Parathyroid adenoma (tissue), 2 donors: ENCODE data around the gene ANGPTL2.

Source experiments
- H2AFZ ChIP-seq: fragments of 300-600 bp; sonication (generic); one replicate; pipeline ENCODE4 v1.7.0; 2017; ENCODE audit warnings: antibody characterized with exemption, mild to moderate bottlenecking
- H3K27ac ChIP-seq: fragments of 300-600 bp; sonication (generic); one replicate; pipeline ENCODE4 v1.7.0; 2017
- H3K27me3 ChIP-seq: fragments of 300-600 bp; sonication (generic); one replicate; pipeline ENCODE4 v1.7.0; 2017; ENCODE audit warnings: low read length; ENCODE audit not compliant: control insufficient read depth, insufficient read depth
- H3K36me3 ChIP-seq: fragments of 300-600 bp; sonication (generic); one replicate; pipeline ENCODE4 v1.7.0; 2017; ENCODE audit warnings: low read length; ENCODE audit not compliant: control insufficient read depth, insufficient read depth
- H3K4me1 ChIP-seq: fragments of 300-600 bp; sonication (generic); one replicate; pipeline ENCODE4 v1.7.0; 2017; ENCODE audit warnings: control low read depth
- H3K4me2 ChIP-seq: fragments of 300-600 bp; sonication (generic); one replicate; pipeline ENCODE4 v1.7.0; 2017; ENCODE audit warnings: low read length
- H3K4me3 ChIP-seq: fragments of 300-600 bp; sonication (generic); one replicate; pipeline ENCODE4 v1.7.0; 2017; ENCODE audit warnings: low read depth, low read length
- H3K79me2 ChIP-seq: fragments of 300-600 bp; sonication (generic); one replicate; pipeline ENCODE4 v1.7.0; 2017; ENCODE audit warnings: control low read depth
- H3K9ac ChIP-seq: fragments of 300-600 bp; sonication (generic); one replicate; pipeline ENCODE4 v1.7.0; 2017; ENCODE audit warnings: mild to moderate bottlenecking
- H3K9me3 ChIP-seq: fragments of 300-600 bp; sonication (generic); one replicate; pipeline ENCODE4 v1.7.0; 2017; ENCODE audit warnings: low read length; ENCODE audit not compliant: control insufficient read depth
- TF ChIP-seq, protein P1 (sequence below): fragments of 300-600 bp; sonication (generic); IDR thresholded peaks from one replicate; pipeline ENCODE4 v1.7.0; 2017; ENCODE audit warnings: antibody characterized with exemption, mild to moderate bottlenecking
- donor health status: primary hyperparathyroidism.

Gene ANGPTL2

DNA sequence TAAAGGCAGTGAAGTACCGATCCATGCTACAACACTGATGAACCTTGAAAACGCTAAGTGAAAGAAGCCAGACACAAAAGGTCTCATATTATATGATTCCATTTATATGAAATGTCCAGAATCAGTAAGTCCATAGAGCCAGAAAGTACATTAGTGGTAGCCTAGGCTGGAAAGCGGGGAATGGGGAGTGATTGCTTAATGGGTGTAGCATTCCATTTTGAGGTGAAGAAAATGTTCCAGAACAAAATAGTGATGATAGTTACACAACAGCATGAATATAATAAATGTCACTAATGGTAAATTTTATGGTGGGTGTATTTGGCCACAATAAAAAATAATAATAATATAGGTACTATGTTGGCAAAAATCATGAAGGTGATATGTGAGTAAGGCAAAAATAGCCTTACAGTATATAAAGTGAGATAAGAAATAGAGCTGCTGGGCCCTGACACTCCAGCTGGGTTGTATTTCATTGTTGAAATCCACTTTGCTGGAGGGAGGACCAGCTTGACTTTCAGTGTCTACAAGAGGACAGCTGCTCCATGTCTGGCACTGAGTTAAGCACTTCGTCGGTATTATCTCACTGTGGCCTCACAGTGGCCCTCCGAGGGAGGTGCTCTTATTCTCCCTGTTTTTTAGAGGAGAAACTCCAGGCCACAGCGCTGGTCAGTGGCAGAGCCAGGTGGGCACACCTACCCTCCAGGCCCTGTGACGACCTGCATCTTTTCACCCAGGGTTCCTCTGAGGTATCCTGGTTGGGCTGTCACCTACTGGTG is 22.4 kb upstream of the ANGPTL2 start:
- TF ChIP-seq, protein P1, sequence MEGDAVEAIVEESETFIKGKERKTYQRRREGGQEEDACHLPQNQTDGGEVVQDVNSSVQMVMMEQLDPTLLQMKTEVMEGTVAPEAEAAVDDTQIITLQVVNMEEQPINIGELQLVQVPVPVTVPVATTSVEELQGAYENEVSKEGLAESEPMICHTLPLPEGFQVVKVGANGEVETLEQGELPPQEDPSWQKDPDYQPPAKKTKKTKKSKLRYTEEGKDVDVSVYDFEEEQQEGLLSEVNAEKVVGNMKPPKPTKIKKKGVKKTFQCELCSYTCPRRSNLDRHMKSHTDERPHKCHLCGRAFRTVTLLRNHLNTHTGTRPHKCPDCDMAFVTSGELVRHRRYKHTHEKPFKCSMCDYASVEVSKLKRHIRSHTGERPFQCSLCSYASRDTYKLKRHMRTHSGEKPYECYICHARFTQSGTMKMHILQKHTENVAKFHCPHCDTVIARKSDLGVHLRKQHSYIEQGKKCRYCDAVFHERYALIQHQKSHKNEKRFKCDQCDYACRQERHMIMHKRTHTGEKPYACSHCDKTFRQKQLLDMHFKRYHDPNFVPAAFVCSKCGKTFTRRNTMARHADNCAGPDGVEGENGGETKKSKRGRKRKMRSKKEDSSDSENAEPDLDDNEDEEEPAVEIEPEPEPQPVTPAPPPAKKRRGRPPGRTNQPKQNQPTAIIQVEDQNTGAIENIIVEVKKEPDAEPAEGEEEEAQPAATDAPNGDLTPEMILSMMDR, result no peak
- Histone ChIP-seq H2AFZ (no peak overlapping the region), H3K4me2 (no peak overlapping the region), H3K9ac (no peak overlapping the region), H3K79me2 (no peaks in the 10 kb centered on the region), H3K36me3 (no peaks in the 10 kb centered on the region), H3K9me3 (no peaks in the 10 kb centered on the region), H3K27me3 (no peaks in the 10 kb centered on the region), H3K4me1 (no peaks in the 10 kb centered on the region), H3K4me3 (no peak overlapping the region), H3K27ac (no peak overlapping the region)

DNA sequence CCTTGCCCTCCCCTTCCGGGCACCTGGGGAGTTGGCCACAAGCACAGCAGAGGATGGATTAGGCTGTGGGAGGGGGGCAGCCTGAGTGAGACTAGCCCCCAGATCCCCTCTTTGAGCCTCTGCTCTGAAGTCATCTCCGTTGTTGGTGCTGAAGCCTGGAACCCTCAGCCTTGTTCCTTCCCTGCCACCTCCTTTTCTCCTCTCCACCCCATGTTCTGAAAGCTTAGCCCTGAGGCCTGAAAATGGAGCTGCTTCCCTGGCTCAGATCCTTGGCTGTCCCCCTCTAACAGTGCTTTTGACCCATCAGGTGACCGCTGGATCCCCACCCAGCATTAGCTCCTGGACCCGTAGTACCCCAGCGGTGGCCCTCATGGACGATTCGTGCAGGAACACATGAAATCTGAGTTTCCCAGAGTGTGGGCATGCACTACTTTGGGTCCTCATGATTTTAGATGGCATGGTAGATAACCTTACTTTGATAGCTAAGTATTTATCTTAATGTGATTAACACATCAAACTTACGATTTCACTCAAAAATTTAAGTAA is 21.6 kb upstream of the ANGPTL2 start:
- Histone ChIP-seq H3K27me3 (no peaks in the 10 kb centered on the region), H2AFZ (no peak overlapping the region), H3K4me3 (no peak overlapping the region), H3K27ac (no peak overlapping the region), H3K79me2 (no peaks in the 10 kb centered on the region), H3K9ac (no peak overlapping the region), H3K36me3 (no peaks in the 10 kb centered on the region), H3K4me1 (no peaks in the 10 kb centered on the region), H3K9me3 (no peaks in the 10 kb centered on the region), H3K4me2 (no peak overlapping the region)
- TF ChIP-seq, protein P1, result no peak

DNA sequence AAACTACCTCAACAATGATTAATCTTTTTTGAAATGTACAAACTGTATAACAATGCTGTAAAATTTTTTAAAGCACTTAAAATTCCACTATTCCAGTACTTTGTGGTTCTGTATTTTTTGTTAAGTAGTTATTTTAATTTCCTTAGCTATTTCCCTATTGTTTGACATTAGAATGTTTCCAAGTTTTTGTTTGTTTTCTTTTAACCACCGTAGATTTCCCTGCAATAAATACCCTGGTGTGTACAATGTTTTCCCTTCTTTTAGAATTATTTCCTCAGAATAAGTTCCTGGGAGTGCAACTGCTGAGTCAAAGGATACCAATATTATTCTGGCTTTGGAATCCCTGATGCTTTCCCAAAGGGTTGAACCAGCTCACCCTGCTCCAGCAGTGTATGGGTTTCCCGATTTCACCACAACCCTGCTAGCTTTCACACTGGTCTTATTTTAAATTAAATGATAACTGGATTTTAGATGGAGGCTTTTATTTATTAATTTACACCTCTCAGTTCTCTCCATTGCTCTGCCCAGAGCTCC is 20.6 kb upstream of the ANGPTL2 start:
- H3K9ac ChIP-seq, result no peak overlapping the region
- H3K4me1 ChIP-seq, result no peaks in the 10 kb centered on the region
- no peaks in the 10 kb centered on the region for H3K27me3 ChIP-seq
- H3K9me3 ChIP-seq, result no peaks in the 10 kb centered on the region
- TF ChIP-seq, protein P1, result no peak
- H3K27ac ChIP-seq, result no peak overlapping the region
- H2AFZ ChIP-seq, result no peak overlapping the region
- no peaks in the 10 kb centered on the region for H3K79me2 ChIP-seq
- H3K36me3 ChIP-seq, result no peaks in the 10 kb centered on the region
- H3K4me2 ChIP-seq, result no peak overlapping the region
- no peak overlapping the region for H3K4me3 ChIP-seq

DNA sequence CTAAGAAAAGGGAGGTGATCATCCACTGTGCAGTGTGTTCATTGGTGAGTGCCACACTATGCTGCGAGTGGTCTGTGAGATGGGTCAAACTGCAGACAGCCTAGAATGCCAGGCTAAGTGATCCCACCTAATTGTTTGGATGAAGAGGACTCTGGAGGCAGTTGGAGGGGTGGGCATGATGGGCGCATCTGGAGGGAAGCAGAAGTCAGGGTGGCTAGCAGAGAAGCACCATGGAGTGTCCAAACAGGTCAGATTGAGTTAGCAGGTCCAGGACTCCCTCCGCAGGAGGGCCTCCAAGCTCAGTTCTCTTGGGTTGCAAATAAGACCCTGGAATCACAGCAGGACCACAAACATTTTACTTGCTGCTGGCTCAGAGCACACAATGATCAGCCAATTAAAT is 19.9 kb upstream of the ANGPTL2 start:
- Histone ChIP-seq H3K79me2 (no peaks in the 10 kb centered on the region), H3K27me3 (no peaks in the 10 kb centered on the region), H3K9ac (no peak overlapping the region), H3K4me2 (no peak overlapping the region), H3K36me3 (no peaks in the 10 kb centered on the region), H3K4me3 (no peak overlapping the region), H2AFZ (no peak overlapping the region), H3K9me3 (no peaks in the 10 kb centered on the region), H3K27ac (no peak overlapping the region), H3K4me1 (no peaks in the 10 kb centered on the region)
- TF ChIP-seq, protein P1, result no peak
